GM12872 (cell line): Measurements from ENCODE around the gene ANKRD35.

Experiments
- CTCF ChIP-seq: IDR thresholded peaks from 3 replicates; pipeline ENCODE4 v1.5.1; 2011; ENCODE audit warnings: low read depth, mild to moderate bottlenecking, low read length, moderate library complexity; ENCODE audit not compliant: insufficient read depth

Gene ANKRD35

GRCh38 chr1:145879775-145880174 lies 5.9 kb downstream of the ANKRD35 start:
- TF ChIP-seq CTCF: no peak

GRCh38 chr1:145878724-145879123 lies 6.9 kb downstream of the ANKRD35 start:
- no peak for TF ChIP-seq CTCF

GRCh38 chr1:145877923-145878486 lies 7.7 kb downstream of the ANKRD35 start:
- TF ChIP-seq CTCF: no peak

- no peak for TF ChIP-seq CTCF
Measured at GRCh38 chr1:145874646-145875045, 11.0 kb downstream of the ANKRD35 start.

GRCh38 chr1:145871994-145872924 lies 13.4 kb downstream of the ANKRD35 start:
- TF ChIP-seq CTCF: no peak

- no peak for TF ChIP-seq CTCF
Measured at GRCh38 chr1:145868232-145868631, 17.4 kb downstream of the ANKRD35 start.

- no peak for TF ChIP-seq CTCF
Measured at GRCh38 chr1:145863282-145864018, 22.2 kb downstream of the ANKRD35 start.
